GM18508 (cell line): Measurements from ENCODE around the gene DLX2.

Source experiments
- ATAC-seq: cut with Tn5 transposase; IDR thresholded peaks from one replicate; pipeline ENCODE4 v1.9.1; 2021; ENCODE audit warnings: moderate number of reproducible peaks; ENCODE audit not compliant: insufficient read depth, unreplicated experiment

The DLX2 gene

DNA sequence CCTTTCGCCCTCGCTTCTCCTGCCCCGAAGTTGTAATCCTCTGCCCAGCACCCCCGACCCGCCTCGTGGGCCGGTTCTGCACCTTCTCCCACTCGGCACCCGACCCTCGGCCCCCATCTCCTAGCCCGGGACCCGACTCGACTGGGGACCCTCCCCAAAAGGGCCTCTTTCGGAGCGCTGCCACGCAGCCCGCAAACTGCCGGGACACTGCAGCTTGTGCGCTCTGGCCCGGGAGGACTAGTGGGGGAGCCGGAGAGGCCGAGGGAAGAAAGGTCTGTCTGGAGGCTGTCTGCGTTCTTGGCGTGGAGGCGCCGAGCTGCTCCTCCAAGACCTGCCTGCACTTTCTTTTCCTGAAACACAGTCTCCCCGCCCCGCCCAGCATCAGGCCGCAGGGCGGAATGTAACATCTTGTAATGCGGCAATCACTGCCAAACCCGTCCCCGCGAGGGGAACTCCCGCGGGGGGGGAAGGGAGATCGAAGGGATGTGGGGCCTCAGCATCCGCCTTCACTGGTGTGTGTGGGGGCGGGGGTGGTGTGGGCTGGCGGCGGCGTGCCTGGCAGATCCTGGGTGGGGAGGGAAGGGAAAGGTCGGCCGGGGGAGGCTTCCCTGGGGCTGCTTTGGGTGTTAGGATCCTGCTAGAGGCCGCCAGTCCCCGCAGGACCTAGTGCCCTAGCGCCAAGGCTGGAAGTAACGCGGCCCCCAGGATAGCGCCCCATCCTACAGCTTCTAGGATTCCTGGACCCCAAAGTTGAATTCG, 7.4 kb downstream of the DLX2 start:
- no peak for ATAC-seq

DNA sequence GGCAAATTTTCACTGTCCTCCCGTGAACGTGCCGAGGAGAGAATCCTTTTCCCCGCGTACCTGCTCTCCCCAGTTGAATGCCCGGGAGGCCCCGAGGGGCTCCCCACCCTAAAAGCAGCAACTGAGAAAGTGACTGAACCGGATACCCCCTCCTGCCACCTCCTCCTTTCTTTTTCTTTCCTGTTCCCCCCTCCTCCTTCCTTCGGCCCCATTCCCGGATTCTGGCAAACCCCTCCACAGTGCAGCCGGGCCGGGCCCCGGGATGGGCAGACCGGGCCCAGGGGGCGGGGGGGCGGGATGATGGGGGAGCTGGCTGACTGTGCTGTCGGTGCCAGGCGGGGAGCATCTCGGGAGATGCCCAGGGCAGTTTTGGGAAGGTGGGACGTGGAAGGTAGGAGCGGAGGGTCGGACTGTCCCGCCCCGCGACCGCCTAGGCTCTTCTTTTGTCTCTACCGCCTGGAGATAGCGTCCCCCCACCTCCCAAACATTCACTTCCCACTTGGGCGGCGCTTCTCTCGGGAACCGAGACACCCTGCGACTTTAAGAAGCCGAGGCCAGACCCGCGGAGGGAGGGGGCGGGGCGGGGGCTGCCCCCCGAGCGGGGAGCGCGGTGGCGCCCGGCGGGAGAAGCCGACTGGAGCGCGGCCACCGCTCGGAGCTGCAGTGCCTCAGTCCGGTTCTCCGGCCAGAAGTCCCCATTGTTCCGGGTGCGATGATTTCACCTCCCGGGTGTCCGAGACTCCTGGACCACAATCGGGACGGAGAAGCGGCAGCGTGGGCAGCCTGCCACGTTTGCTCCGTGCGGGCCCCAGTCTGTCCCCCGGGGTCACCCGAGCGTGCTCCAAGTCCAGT, 8.2 kb downstream of the DLX2 start:
- ATAC-seq = no peak

DNA sequence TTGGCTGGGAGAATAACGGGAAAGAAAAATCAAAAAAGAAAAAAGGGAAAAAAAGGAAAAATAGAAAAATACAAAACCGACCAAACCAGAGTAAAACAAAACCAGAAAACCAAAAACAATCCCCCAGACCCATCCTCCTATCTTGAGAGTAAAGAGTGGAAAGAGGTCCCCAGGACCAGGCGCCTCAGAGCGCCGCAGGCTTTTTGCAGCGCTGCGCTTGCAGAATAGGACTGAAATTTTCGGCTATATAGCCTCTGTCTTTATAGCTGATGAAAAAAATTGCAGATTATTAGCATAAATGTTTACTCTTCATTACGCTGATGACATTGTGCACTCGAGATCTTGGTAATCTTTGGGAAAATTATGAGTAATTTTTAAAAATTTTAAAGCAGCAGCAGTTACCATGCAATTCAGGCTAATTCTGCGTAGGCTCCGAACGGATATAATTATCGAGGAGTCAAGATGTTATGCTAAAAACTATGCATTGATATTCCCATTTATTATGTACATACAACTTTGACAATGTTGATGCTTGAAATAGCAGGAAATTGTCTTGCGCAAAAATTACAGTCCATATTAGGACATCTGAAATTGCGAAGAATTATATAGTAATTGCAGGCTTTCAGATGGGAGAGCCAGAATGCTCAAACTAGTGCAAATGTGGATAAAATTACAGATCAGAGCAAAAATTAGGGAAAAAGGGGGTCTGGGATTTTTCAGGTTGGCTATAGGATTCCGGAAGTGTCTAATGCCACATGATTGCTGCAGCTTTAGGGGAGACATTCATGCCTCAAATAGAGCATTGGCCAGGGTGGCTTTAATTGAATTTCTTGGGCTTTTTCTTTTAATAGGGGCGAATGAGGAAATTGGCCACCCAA, 9.0 kb downstream of the DLX2 start:
- no peak for ATAC-seq

DNA sequence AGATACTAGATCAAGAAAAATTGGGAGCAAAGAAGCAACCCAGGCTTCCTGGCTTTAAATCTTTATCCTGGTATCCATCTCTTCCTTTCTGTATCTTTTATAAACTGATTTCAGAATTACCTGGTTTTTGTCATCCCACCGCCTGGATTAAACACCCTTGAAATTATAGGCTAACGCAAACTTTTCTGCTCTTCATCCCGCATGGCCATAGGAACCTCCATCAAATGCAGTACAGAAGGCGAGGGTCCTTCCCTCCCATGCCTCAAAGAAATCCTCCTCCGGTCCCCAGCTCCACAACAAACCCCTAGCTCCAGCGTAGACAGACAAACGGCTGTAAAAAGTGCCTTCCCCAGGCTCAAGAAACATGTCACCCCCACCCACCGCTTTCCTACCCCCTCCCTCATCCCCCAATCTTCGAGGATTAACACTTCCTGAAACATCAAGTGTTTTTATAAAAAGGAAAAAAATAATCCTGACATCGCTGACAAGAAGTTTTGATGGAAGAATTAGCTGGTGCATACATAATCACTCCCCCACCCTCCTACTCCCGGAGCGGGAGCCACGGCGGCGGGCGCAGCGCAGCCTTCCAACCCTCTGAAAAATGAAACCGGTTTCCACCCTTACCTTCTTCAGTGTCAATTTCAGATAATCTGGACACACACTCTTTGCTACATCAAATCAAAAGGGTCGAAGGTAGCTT, 9.8 kb downstream of the DLX2 start:
- ATAC-seq = no peak

DNA sequence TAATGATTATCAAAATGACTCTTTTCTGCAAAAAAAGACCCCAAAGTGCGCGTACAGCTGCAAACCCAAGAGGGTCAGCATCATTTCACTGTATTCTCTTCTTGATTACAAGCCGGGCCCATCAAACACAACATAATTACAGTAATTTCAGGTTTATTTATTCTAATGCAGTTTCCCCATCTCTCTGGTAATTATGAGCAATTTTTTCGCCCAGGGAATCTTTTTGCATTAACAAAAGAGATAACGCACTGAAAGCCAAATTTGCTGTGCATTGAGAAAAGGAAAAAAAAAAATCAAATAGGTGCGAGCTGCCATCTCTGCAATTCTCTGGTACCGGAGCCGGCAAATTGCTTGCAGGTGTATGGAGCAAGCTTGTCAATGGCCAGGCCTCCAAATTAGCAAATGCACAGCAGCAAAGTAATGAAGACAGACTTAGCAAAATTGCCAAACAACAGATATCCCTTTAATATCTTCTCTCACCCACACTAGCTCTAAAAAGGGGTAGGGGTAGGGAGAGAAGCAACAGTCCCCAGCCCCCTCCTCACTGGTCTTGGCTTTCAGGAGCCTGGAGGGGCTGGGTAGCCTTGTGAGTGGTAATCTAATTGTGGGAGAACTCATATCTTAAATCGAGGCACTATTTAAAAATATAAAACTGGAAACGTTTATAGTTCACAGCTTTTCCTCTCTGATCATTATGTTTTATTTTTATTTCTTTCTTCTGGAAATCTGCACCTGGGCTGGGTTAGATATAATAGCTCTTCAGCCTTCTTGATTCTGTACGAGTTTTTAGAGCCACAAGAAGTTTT, 10.7 kb downstream of the DLX2 start:
- no peak for ATAC-seq

DNA sequence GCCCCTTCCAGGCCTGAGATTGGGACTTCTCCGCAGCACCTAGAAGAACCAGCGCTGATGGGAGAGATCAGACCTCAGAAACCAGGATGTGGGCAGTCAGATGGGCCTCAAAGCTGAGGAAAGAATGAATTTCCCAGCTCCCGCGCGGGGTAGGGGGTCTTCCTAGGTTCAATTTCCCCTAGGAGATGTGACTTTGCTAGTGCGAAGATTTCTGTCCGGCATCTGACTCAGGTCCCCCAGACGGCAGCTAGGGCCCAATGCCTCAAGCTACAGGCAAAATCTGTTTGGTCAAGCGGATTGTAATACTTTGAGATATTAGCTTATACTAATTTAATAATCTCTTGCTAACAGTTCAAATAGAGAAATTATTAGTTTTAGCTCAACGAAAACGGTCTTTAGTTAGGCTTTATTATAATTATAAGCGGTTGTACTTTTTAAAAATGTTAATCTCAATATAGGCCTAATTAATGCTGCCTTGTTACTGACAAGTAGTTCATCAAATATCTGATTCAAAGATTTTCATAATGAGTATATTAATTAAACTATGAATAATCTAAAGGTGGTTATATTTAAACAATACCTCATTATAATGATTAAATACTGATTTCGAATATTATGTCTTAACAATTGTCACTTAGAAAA, 11.6 kb downstream of the DLX2 start:
- no peak for ATAC-seq

DNA sequence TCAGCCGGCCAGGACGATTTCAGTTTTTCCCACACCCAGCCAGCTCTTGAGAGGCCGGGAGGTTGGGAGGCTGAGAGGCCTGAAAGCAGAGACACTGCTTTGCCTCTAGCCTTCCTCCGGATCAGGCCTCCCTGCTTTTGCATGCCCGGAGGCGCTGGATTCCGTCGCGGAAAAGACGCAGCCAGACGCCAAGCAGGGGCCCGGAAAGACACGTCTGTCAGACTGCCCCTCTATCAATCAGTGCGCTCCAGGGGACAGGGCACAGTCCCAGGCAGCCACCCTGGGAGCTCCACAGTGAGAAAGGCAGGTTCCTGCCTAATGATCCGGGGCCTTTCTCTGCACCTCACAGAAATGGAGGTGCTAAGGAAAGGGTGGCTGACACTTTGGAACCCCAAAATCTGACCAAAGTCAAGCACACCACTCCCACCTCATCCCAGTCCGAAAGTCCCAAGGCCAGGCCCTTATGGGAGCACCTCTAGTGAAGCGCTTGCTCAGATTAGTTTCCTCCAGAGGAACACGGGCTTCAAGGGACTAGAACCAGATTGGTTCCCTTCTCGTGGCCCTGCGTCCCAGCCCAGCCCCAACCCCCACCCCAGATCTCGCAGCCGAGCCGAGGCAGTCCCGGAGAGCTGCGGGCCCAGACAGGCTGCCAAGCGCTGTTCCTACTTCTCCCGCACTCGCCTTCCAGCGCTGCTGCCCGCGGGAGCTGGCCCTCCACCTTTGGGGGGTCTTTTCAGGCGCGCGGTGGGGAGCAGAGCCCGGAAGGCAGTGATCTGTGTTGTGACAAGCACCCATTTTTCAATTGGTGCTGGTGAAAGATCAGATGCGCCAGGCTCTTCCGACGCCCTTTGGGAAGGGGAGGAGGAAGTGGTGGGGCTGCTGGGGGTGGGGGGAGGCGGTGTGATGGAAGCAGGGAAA, 12.4 kb downstream of the DLX2 start:
- no peak for ATAC-seq

DNA sequence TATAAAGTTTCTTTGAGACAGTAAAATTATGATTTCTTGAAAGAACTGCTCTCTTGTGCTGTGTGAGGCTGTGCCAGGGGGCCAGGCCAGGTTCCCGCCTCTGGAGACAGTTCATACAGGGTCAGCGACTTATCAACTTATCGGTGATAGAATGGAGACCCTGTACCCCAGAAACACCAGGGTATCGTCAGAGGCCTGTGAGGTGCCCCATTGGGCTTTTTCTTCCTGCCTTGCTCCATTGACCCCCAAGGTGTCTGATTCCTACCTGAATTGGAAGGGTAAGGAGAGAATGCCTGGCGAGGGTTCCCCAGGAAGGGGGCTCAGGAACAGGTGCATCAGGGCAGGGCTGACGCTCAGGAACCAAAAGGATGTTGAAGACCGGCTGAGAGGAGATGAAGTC, 13.1 kb downstream of the DLX2 start:
- no peak for ATAC-seq

DNA sequence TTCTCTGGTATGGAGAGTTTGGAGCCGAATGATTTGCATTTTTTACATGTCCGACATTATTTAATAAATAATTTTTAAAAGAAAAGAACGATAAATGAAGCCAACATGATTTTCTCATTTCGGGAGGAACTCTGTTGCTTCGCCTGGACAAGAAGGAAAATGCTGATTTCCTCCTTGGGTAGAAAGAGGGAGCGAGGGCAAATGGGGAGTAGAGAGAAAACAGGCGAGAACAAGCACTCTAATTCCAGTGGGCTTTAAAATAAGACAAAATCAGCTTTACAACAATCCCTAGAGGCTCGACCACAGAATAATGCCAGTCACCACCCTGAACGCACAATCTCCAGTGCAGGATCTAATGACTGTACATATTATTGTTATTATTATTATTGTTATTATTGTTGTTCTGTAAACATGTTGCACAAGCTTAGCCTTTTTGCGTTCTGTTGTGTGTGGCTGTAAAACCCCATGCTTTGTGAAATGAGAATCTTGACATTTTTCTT, 13.6 kb downstream of the DLX2 start:
- ATAC-seq = no peak

DNA sequence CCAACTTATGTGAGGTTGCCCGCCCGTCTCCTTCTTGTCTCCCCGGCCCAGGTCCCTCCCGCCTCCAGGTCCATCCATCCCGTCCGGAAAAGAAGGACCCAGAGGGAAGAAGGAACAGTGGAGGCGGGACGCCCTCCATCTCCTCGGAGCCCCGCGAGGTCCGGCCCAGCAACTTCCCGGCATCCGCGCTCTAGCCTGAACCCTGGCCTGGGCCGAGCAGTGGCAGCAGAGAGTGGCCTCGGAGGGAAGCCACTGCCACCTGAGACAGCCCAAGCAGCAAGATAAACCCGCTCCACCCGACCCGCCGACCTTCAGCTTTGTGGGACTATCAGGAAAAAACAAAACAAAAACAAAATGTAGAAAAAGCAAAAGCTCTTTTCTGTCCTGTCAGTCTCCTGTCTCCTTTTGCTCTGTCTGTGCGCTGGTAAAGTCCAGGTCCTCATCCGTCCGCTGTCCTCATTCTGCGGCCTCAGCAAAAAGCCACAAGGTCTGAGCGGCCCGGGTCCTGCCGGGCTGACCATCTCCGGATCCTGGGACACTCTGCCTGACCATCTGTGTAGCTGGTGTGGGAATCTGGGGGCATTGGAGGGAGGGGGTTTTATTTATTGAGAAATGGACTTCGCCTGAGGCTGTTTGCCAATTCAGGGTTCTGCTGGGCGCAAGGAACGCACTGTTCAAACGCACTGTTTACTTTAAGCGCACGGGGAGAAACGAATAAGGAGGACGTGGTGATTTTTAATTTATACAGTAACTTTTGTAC, 14.3 kb downstream of the DLX2 start:
- ATAC-seq = no peak

DNA sequence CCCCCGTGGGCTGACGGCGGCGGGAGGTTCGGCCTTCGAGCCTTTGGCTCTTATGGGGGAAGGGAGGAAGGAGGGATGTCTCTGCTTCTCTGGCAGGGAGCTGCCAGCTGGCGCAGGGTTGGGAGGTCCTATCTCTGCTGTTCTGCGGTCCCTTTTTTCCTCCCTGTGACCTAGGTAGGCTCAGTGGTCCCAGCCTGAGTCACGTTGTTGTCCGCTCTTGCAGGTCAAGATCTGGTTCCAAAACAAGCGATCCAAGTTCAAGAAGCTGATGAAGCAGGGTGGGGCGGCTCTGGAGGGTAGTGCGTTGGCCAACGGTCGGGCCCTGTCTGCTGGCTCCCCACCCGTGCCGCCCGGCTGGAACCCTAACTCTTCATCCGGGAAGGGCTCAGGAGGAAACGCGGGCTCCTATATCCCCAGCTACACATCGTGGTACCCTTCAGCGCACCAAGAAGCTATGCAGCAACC, 14.9 kb downstream of the DLX2 start:
- no peak for ATAC-seq

DNA sequence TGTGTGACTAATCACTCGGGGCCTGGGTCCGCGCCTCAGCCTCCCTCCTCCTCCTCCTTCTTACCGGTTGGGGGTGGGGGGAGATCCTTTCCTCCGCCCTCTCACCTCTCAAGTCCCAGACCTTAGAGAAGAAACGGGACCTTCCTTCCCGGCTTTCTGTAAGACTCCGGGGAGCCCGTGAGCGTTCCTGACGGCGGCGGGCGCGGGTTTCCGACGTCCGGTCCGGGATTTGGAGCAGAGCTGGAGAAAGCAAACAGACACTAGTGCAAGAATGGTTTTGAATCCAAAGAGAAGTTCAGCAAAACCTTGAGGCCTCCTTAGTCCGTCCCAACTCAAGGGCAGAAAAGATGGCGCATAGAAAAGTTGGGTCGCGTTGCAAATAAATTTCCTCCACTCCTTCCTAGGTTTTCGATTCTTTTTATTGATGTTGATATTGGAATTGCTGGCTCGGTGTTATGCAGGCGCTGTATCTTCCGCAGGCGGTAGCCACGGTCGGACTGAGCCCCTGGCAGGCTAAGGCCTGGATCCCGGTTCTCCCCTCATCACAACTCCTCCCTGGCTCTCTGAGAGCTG, 15.4 kb downstream of the DLX2 start:
- no peak for ATAC-seq

DNA sequence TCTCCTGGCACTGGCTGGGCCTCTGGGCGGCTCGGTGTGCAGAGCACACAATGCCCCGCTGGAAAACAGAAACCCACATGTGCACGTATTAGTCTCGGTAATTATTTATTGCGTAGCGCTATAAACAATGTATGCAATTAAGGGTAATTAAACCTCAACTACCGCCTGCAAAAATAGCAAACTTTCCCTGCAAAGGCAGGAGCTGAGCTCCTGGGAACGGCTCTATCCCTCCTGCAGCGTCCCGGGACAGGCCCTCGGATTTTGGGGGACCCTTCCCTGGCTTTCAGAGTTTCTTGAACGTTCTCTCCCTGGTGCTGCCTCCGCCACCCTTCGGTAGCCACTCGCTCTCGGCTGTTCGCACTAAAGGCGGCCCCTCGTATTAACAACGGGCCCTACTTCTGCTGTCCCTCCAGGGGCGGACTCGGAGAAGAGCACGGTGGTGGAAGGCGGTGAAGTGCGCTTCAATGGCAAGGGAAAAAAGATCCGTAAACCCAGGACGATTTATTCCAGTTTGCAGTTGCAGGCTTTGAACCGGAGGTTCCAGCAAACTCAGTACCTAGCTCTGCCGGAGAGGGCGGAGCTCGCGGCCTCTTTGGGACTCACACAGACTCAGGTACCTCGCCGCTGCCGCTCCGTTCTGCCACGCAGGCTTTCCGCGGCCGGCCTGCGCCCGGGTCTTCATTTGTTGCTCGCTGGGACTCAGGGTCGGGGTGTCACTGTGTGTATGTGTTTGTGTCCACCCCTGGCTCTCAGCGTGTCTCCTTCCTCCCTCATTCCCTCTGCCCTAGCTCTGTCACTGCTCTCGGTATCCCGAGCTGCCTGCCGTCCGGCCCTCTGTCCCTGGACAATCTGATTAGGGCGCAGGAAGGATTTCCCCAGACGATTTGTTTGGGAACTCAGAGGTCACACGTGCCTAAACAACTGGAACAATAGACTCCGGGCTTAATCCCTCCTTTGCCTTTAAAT, 16.2 kb downstream of the DLX2 start:
- no peak for ATAC-seq

DNA sequence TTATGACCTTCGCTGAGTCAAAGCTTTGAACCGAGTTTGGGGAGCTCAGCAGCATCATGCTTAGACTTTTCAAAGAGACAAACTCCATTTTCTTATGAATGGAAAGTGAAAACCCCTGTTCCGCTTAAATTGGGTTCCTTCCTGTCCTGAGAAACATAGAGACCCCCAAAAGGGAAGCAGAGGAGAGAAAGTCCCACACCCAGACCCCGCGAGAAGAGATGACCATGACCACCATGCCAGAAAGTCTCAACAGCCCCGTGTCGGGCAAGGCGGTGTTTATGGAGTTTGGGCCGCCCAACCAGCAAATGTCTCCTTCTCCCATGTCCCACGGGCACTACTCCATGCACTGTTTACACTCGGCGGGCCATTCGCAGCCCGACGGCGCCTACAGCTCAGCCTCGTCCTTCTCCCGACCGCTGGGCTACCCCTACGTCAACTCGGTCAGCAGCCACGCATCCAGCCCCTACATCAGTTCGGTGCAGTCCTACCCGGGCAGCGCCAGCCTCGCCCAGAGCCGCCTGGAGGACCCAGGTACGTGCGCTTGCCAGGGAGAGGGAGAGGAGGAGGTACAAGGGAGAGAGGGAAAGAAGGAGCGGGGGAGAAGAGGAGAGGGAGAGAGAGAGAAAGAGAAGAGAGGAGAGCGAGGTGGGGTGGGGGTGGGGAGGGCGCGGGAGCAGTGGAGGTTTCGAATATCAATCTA, 17.1 kb downstream of the DLX2 start, which contains the start of gene DLX1:
DLX1 (plus strand) TSS at position 48 of the 700 bp plus-strand sequence; CDS start at position 219, 171 bp downstream.
- no peak for ATAC-seq
